GM21737 (cell line): ENCODE results near the gene PLIN5.

Experiments used
- ATAC-seq: cut with Tn5 transposase; IDR thresholded peaks from one replicate; pipeline ENCODE4 v1.9.1; 2021; ENCODE audit warnings: mild to moderate bottlenecking, moderate library complexity; ENCODE audit not compliant: unreplicated experiment

The PLIN5 gene

GRCh38 chr19:4534836-4535658, at the start of gene PLIN5:
Gene PLIN5 (minus strand): TSS chr19:4535224. CDS start chr19:4534074, 1,150 bp downstream.
- ATAC-seq: no peak

- no peak for ATAC-seq
Observed at GRCh38 chr19:4583961-4584669, 49.1 kb upstream of the PLIN5 start.

GRCh38 chr19:4582980-4583842, 48.2 kb upstream of the PLIN5 start:
- ATAC-seq: no peak

- ATAC-seq: no peak
Observed at GRCh38 chr19:4581666-4582553, 46.9 kb upstream of the PLIN5 start.

GRCh38 chr19:4580961-4581665, 46.1 kb upstream of the PLIN5 start:
- no peak for ATAC-seq

- no peak for ATAC-seq
Observed at GRCh38 chr19:4580021-4580901, 45.2 kb upstream of the PLIN5 start.

GRCh38 chr19:4579389-4579788, 44.4 kb upstream of the PLIN5 start:
- ATAC-seq: no peak

- ATAC-seq: no peak
Observed at GRCh38 chr19:4578552-4579248, 43.7 kb upstream of the PLIN5 start.

- ATAC-seq: no peak
Observed at GRCh38 chr19:4577020-4577782, 42.2 kb upstream of the PLIN5 start.

GRCh38 chr19:4576016-4576933, 41.3 kb upstream of the PLIN5 start:
- ATAC-seq: no peak

- no peak for ATAC-seq
Observed at GRCh38 chr19:4575267-4576015, 40.4 kb upstream of the PLIN5 start.

- no peak for ATAC-seq
Observed at GRCh38 chr19:4573682-4574081, 38.7 kb upstream of the PLIN5 start.

GRCh38 chr19:4571305-4571917, 36.4 kb upstream of the PLIN5 start:
- ATAC-seq: no peak

- ATAC-seq: no peak
Observed at GRCh38 chr19:4570916-4571304, 35.9 kb upstream of the PLIN5 start.

- ATAC-seq: no peak
Observed at GRCh38 chr19:4570402-4570801, 35.4 kb upstream of the PLIN5 start.
